ENCODE results near the gene HSP90AB1.

Gene HSP90AB1

GRCh38 chr6:44268095-44268628 is 21.3 kb downstream of the HSP90AB1 start:
- DNase-seq (ENCODE audit: low read depth, low spot score) = peak; percentile 32

GRCh38 chr6:44269178-44269920 is 22.4 kb downstream of the HSP90AB1 start:
- DNase-seq (ENCODE audit: low read depth, low spot score) = no peak

GRCh38 chr6:44269921-44270525 is 23.1 kb downstream of the HSP90AB1 start, which contains the start of gene TMEM151B:
Gene TMEM151B (plus strand): TSS chr6:44270450. CDS start chr6:44270743, 293 bp downstream.
- no peak for DNase-seq (ENCODE audit: low read depth, low spot score)

GRCh38 chr6:44270526-44271405 is 23.9 kb downstream of the HSP90AB1 start:
- DNase-seq (ENCODE audit: low read depth, low spot score) = no peak

GRCh38 chr6:44271406-44271723 is 24.5 kb downstream of the HSP90AB1 start:
- no peak for DNase-seq (ENCODE audit: low read depth, low spot score)

DNA sequence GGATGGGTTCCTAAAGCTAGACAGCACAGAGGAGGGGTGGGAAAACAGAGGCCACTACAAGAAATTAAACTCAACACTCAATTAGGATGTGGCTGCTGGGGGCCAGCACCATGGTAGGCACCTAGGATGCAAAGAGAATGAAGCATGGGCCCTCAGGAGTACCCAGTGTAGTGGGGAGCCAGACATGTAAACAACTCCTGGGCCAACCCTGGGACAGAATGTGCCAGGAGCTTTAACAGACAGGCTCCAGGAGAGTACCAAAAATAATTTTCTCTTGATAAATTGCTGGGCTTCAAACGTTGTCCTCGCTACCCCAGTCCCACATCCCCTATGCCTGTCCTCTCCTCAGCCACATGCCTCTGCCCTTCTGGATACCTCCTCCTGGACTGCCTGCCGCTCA is 25.0 kb downstream of the HSP90AB1 start:
- no peak for DNase-seq (ENCODE audit: low read depth, low spot score)

- DNase-seq (ENCODE audit: low read depth, low spot score) = no peak
Measured at GRCh38 chr6:44272529-44272928, 25.6 kb downstream of the HSP90AB1 start.

DNA sequence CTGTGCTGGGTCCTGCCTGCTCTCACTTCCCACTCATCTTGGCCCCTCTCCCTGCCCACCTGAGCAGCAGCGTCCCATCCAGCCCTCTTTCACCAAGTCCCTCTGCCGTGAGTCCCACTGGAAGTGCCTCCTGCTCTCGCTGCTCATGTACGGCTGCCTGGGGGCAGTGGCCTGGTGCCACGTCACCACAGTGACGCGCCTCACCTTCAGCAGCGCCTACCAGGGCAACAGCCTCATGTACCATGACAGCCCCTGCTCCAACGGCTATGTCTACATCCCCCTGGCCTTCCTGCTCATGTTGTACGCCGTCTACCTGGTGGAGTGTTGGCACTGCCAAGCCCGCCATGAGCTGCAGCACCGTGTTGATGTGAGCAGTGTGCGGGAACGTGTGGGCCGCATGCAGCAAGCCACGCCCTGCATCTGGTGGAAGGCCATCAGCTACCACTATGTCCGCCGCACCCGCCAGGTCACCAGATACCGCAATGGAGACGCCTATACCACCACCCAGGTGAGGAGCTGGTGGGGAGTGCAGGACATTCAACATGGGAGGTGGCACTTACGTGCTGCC is 26.2 kb downstream of the HSP90AB1 start:
- DNase-seq (ENCODE audit: low read depth, low spot score) = no peak

DNA sequence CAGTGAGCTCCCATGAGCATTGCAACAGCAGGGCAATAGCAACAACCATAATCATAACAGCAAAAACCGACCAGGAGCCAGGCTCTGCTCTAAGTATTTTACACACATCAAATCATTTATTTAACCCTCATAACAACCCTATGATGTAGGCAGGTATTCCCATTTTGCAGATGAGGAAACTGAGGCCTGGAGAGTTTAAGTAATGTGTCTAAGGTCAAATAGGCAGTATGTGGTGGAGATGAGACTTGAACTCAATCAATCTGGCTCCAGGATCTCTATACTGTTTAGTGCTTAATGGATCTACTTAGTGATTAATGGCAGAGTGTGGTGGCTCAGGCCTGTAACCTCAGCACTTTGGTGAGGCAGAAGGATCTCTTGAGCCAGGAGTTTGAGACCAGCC is 26.7 kb downstream of the HSP90AB1 start:
- DNase-seq (ENCODE audit: low read depth, low spot score) = no peak

- DNase-seq (ENCODE audit: low read depth, low spot score) = no peak
Measured at GRCh38 chr6:44275271-44275748, 28.4 kb downstream of the HSP90AB1 start.

- DNase-seq (ENCODE audit: low read depth, low spot score) = no peak
Measured at GRCh38 chr6:44275749-44276648, 29.1 kb downstream of the HSP90AB1 start.

DNA sequence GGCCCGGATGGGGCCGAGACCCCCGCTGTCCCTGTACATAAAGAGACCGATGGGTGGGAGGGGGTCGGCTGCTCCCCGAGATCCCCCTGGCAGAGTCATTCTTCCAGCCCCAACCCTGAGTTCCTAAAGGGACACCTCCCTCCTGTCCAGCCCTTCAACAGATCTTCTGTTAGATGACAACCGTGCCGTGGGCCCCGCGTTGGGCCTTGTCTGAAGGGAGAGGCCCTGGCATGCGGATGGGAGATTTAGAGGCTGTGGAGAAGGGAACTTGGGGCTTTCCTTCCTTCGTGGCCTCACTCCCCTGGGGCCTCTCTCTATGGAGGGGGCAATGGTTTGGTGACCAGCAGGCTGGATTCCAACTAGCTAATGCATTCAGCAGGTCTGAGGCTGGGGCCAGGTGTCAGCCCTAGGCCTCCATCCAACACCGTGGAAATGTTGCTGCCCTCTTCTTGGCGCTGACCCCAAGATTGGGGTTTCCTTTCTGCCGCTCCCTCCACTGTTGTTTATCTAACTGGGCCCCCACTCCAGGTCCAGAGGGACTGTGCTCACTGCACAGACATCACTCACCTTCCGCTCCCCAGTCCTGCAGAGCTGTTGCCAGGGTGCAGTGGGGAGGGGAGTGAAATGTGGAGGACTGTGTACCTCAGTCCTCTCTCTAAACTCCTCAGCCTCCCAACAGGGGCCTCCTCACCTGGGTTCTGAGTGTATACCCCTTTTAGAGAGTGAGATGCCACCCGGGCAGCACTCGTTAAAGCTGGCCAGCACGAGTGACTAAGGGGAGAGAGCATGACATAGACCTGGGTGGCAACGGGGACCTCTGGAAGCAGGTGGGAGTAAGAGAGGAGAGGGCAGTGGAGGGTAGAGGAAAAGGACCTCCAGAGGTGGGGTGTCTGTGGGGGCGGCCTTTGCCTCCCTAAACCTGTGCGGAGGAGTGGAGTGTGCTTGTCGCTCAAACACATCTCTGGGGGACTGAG is 30.1 kb downstream of the HSP90AB1 start:
- no peak for DNase-seq (ENCODE audit: low read depth, low spot score)

GRCh38 chr6:44277763-44278162 is 30.9 kb downstream of the HSP90AB1 start:
- DNase-seq (ENCODE audit: low read depth, low spot score) = no peak

- no peak for DNase-seq (ENCODE audit: low read depth, low spot score)
Measured at GRCh38 chr6:44278315-44278714, 31.4 kb downstream of the HSP90AB1 start.

DNA sequence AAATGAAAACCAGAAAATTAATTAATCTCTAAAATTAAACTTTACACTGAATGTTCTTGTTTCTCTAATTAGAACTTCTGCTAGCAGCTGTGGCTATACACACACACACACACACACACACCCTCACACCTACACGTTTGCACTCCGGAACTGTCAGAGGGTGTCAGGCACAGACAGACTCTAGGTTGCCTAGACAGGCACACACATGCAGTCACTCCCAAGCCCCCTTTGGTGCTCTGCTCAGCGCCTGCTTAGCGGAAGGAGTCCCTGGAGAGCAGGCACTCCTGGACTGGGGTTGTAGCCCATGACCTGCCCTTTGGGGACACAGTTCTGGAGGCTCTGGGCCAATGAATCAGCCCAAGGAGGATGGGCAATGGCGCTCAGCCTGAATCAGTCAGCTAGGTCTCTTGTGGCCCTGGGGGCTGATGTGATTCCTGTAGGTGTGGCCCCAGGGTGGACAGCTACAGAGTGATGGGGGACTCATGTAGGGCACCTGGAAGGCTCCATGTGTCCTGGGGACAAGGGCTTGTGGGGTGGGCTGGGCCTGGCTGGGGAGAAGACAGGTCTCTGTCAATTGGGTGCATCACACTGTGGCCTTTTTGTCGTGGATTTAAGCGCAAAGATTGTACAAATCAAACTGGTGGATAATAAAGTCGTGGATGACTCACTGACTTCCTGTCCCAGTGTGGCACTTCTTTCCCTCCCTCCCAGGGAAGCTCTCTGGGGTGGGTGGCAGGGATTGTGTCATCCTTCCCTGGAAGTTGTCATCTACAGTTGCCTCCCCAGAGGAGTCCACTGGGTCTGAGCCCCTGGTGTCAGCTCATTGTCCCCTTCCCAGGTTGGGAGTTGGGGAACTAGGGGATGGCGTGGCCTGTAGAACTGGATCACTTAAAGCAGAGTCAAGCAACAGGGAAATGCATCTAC is 32.1 kb downstream of the HSP90AB1 start:
- DNase-seq (ENCODE audit: low read depth, low spot score) = no peak

- no peak for DNase-seq (ENCODE audit: low read depth, low spot score)
Measured at GRCh38 chr6:44284121-44284520, 37.2 kb downstream of the HSP90AB1 start.

DNA sequence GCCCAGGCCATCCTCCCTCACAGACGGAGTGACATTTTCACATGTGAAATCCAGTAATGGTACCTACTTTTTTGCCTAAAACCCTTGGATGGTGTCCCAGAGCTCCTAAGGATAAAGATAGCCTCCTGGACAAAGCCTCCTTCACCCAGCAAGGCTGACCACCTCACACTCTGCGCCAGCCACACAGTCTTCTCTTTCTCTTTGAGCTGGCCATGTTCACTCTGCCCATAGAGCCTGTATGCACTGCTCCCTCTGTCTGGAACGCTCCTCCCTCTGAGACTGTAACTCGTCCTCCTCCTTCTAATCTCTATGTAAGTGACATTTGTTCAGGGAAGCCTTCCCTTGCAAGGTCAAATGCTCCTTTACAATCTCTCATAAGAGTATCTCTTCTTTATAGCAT is 38.0 kb downstream of the HSP90AB1 start:
- no peak for DNase-seq (ENCODE audit: low read depth, low spot score)

DNA sequence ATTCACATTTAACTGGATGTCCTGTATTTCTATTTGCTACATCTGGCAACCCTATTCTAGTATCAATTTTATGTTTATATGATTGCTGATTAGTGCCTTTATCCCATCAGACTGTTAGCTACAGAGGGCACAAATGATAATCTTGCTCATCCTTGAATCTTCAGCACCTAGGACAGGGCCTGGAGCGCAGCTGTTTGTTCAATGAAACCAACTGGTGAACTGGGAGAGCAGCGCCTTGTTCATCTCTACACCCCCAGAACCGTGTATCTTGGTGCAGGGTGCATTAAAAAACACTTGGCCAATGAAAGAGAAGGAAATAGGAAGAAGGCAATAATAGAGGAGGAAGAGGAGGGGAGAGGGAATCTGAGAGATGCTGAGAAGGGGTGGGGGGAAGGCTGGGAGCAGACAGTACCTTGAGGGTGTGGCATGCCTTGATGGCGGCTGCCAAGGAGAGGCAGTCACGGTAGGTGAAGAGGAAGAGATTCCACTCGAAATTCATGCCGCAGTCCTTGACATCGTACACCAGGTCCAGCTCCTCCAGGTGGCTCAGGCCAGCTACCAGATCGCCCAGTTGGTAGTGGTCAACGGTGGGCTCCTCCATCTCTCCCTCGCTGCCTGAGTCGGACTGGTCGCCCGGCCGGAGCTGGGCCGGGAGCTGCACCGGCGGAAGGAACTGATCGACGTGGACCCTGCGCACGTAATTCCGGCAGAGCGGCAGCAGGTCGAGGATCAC is 38.8 kb downstream of the HSP90AB1 start:
- DNase-seq (ENCODE audit: low read depth, low spot score) = no peak
